Measurements from ENCODE around the gene DBH.
"Not testable (repeated sequence)": the region's sequence is repeated elsewhere in the genome, so short reads cannot be mapped to it uniquely, and the experiment has no call there.

Gene DBH

GRCh38 chr9:133621725-133622267 is 14.4 kb upstream of the DBH start:
- DNase-seq (ENCODE audit: low read depth, low spot score) = no peak

- no peak for DNase-seq (ENCODE audit: low read depth, low spot score)
Observed at GRCh38 chr9:133622555-133622954, 13.6 kb upstream of the DBH start.

GRCh38 chr9:133626008-133626407 is 10.2 kb upstream of the DBH start:
- not testable (repeated sequence) for DNase-seq (ENCODE audit: low read depth, low spot score)

- no peak for DNase-seq (ENCODE audit: low read depth, low spot score)
Observed at GRCh38 chr9:133627341-133627740, 8.8 kb upstream of the DBH start.

GRCh38 chr9:133628766-133629165 is 7.4 kb upstream of the DBH start:
- no peak for DNase-seq (ENCODE audit: low read depth, low spot score)

GRCh38 chr9:133629221-133630110 is 6.7 kb upstream of the DBH start:
- no peak for DNase-seq (ENCODE audit: low read depth, low spot score)

GRCh38 chr9:133631111-133631510 is 5.1 kb upstream of the DBH start:
- DNase-seq (ENCODE audit: low read depth, low spot score) = no peak

- no peak for DNase-seq (ENCODE audit: low read depth, low spot score)
Observed at GRCh38 chr9:133632806-133633680, 3.1 kb upstream of the DBH start.

- no peak for DNase-seq (ENCODE audit: low read depth, low spot score)
Observed at GRCh38 chr9:133633681-133634080, 2.5 kb upstream of the DBH start.

- DNase-seq (ENCODE audit: low read depth, low spot score) = no peak
Observed at GRCh38 chr9:133634081-133634691, 2.0 kb upstream of the DBH start.

GRCh38 chr9:133635098-133635497 is 1.1 kb upstream of the DBH start:
- DNase-seq (ENCODE audit: low read depth, low spot score) = no peak

- DNase-seq (ENCODE audit: low read depth, low spot score) = no peak
Observed at GRCh38 chr9:133636902-133637301, 739 bp downstream of the DBH start.

GRCh38 chr9:133637451-133638055 is 1.4 kb downstream of the DBH start:
- no peak for DNase-seq (ENCODE audit: low read depth, low spot score)

GRCh38 chr9:133638076-133638475 is 1.9 kb downstream of the DBH start:
- DNase-seq (ENCODE audit: low read depth, low spot score) = no peak

- no peak for DNase-seq (ENCODE audit: low read depth, low spot score)
Observed at GRCh38 chr9:133638711-133639110, 2.5 kb downstream of the DBH start.

- DNase-seq (ENCODE audit: low read depth, low spot score) = no peak
Observed at GRCh38 chr9:133639613-133640012, 3.5 kb downstream of the DBH start.

- DNase-seq (ENCODE audit: low read depth, low spot score) = no peak
Observed at GRCh38 chr9:133640160-133640559, 4.0 kb downstream of the DBH start.

GRCh38 chr9:133640580-133641395 is 4.6 kb downstream of the DBH start:
- DNase-seq (ENCODE audit: low read depth, low spot score) = no peak

GRCh38 chr9:133641396-133641655 is 5.2 kb downstream of the DBH start:
- DNase-seq (ENCODE audit: low read depth, low spot score) = no peak

- no peak for DNase-seq (ENCODE audit: low read depth, low spot score)
Observed at GRCh38 chr9:133641861-133642595, 5.9 kb downstream of the DBH start.

Data from astrocyte of the hippocampus (primary cell).